Neutrophil (primary cell): ENCODE results near the gene LARGE1.

Experiments used
- H3K27ac ChIP-seq: fragments of 200-600 bp; sonication (generic); 2 replicates; pipeline ENCODE4 v1.5.1; 2016; ENCODE audit warnings: mild to moderate bottlenecking, moderate library complexity
- H3K27me3 ChIP-seq: fragments of 200-600 bp; sonication (generic); 2 replicates; pipeline ENCODE4 v1.6.0; 2016; ENCODE audit warnings: mild to moderate bottlenecking
- H3K36me3 ChIP-seq: fragments of 200-600 bp; sonication (generic); 2 replicates; pipeline ENCODE4 v1.5.1; 2017
- H3K4me1 ChIP-seq, 2 experiments: fragments of 200-600 bp in 1 of 2; sonication (generic) in 1 of 2; 1 replicate in 1 of 2; 2 replicates in 1 of 2; pipeline versions ENCODE4 v1.5.1 to v1.6.1; 2013 to 2016; ENCODE audit warnings: low read depth in 1 of 2, low read length in 1 of 2, mild to moderate bottlenecking in 1 of 2, moderate library complexity in 1 of 2; ENCODE audit not compliant: control insufficient read depth in 1 of 2, insufficient read depth in 1 of 2
- H3K4me3 ChIP-seq, 2 experiments: fragments of 200-600 bp in 1 of 2; sonication (generic) in 1 of 2; 1 replicate in 1 of 2; 2 replicates in 1 of 2; pipeline ENCODE4 v1.5.1; 2013 to 2016; ENCODE audit warnings: low read depth in 1 of 2, low read length in 1 of 2, mild to moderate bottlenecking in 1 of 2, moderate library complexity in 1 of 2
- H3K9me3 ChIP-seq: fragments of 200-600 bp; sonication (generic); 2 replicates; pipeline ENCODE4 v1.5.1; 2016
- CTCF ChIP-seq: fragments of 200-600 bp; sonication (generic); IDR thresholded peaks from 2 replicates; pipeline ENCODE4 v1.5.1; 2016; ENCODE audit warnings: antibody characterized with exemption

LARGE1 gene

GRCh38 chr22:33887173-33887572, 33.1 kb downstream of the LARGE1 start:
- H3K4me1 ChIP-seq = no peaks in the 10 kb centered on the region
- TF ChIP-seq CTCF = no peak
- H3K9me3 ChIP-seq = no peaks in the 10 kb centered on the region
- H3K27ac ChIP-seq = no peak overlapping the region
- no peaks in the 10 kb centered on the region for H3K27me3 ChIP-seq
- no peak overlapping the region for H3K4me3 ChIP-seq
- no peaks in the 10 kb centered on the region for H3K36me3 ChIP-seq

DNA sequence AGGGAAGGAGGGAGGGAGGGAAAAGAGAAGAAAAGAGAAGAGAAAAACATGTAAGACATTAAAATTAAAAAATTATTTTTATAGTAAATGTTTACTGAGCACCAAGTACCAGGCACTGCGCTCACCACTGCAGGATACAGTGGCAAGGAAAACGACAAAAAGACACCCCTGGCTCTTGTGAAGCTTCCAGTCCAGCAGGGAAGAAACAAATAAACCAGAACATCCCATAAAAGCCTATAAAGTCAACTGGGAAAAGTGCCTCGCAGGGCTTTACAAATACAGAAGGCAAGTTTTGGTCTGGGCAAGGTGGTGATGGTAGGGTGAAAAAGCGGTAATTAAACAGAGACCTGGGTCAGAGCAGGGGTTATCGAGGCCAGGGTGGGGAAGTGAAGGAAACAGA, 33.6 kb downstream of the LARGE1 start:
- no peaks in the 10 kb centered on the region for H3K27me3 ChIP-seq
- H3K36me3 ChIP-seq = no peaks in the 10 kb centered on the region
- no peaks in the 10 kb centered on the region for H3K4me1 ChIP-seq
- no peak overlapping the region for H3K27ac ChIP-seq
- no peak overlapping the region for H3K4me3 ChIP-seq
- TF ChIP-seq CTCF = no peak
- H3K9me3 ChIP-seq = no peaks in the 10 kb centered on the region

- no peak for TF ChIP-seq CTCF
- H3K27me3 ChIP-seq = no peaks in the 10 kb centered on the region
- H3K9me3 ChIP-seq = no peaks in the 10 kb centered on the region
- H3K27ac ChIP-seq = no peak overlapping the region
- no peak overlapping the region for H3K4me3 ChIP-seq
- no peaks in the 10 kb centered on the region for H3K4me1 ChIP-seq
- no peaks in the 10 kb centered on the region for H3K36me3 ChIP-seq
These were observed 35.4 kb downstream of the LARGE1 start for GRCh38 chr22:33884829-33885228.

GRCh38 chr22:33883961-33884808, 36.1 kb downstream of the LARGE1 start:
- no peak for TF ChIP-seq CTCF
- no peak overlapping the region for H3K27ac ChIP-seq
- H3K27me3 ChIP-seq = no peaks in the 10 kb centered on the region
- H3K36me3 ChIP-seq = no peaks in the 10 kb centered on the region
- no peaks in the 10 kb centered on the region for H3K4me1 ChIP-seq
- H3K9me3 ChIP-seq = no peaks in the 10 kb centered on the region
- H3K4me3 ChIP-seq = no peak overlapping the region

DNA sequence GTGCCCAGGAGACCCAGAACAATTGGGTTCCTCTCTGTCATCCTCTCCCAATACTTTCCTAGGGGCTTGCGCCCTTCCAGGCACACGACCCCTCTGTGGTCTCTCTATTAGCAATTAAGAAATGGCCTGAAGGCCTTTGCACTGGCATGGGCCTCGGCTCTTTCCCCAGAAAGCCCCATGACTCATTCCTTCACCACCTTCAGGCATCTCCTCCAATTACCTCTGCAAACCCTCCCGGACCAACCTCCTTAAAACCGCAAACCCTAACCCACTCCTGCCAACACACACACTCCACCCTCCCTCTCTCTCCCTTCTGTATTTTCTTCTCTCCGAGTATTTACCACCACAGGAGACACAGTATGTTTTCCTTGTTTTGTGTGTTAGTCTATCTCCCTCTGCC, 36.7 kb downstream of the LARGE1 start:
- Histone ChIP-seq H3K4me1 (no peaks in the 10 kb centered on the region), H3K27ac (no peak overlapping the region), H3K27me3 (no peaks in the 10 kb centered on the region), H3K4me3 (no peak overlapping the region), H3K9me3 (no peaks in the 10 kb centered on the region), H3K36me3 (no peaks in the 10 kb centered on the region)
- no peak for TF ChIP-seq CTCF
